GM12878 (cell line): ENCODE results near the gene LRRC8D. TPM values are rescaled to one million over a fixed set of nuclear protein-coding genes. Genes with fewer than 3 reads are reported as not detected.

Experiments
- IKZF1 ChIP-seq: fragments of 450-650 bp; conservative IDR thresholded peaks from 2 replicates; pipeline ENCODE4 v1.6.1; 2017; ENCODE audit warnings: antibody characterized with exemption, mild to moderate bottlenecking
- POU2F2 ChIP-seq: IDR thresholded peaks from 3 replicates; pipeline ENCODE4 v1.6.1; 2011; ENCODE audit warnings: low read depth, mild to moderate bottlenecking, low read length, borderline replicate concordance
- ZBTB11 ChIP-seq: fragments of 450-650 bp; formaldehyde crosslinking; IDR thresholded peaks from 2 replicates; pipeline ENCODE4 v1.5.0; 2022; ENCODE audit warnings: mild to moderate bottlenecking, missing genetic modification characterization
- ZBTB40 ChIP-seq: fragments of 450-650 bp; IDR thresholded peaks from 2 replicates; pipeline ENCODE4 v1.6.1; 2016; ENCODE audit warnings: mild to moderate bottlenecking, moderate library complexity, borderline replicate concordance
- polyA plus RNA-seq, 11 experiments: library from polyadenylated mRNA; depleted of rRNA in 4 of 11; unstranded in 6 of 11; stranded (reverse) in 5 of 11; fragments of >200 nt; fragmentation: Nextera tagmentation in 4 of 11; fragmentation: Illumina TruSeq in 1 of 11; extraction: Ambion mirVana in 4 of 11; extraction: Trizol in 1 of 11; gene quantifications; 1 replicate in 1 of 11; 2 replicates in 10 of 11; pipeline versions ENCODE4 v1.2.1 to v1.2.3, GENCODE V29; 2011 to 2016; ENCODE audit warnings: inconsistent platforms in 2 of 11, missing spikeins in 2 of 11, low read depth in 1 of 11
- total RNA-seq, 4 experiments: library from RNA; depleted of rRNA in 3 of 4; stranded (reverse); fragments of >200 nt in 3 of 4; fragmentation: Illumina TruSeq in 1 of 4; extraction: Trizol in 1 of 4; gene quantifications; 2 replicates each; pipeline versions ENCODE4 v1.2.1 to v1.2.3, GENCODE V29; 2013 to 2021

LRRC8D gene
- total and polyA plus RNA-seq, 10 of the 15 experiments (the other 5 are each of a cell fraction or from before 2014, with no cell fraction given): 5.6 to 44.1 (median 26.8) TPM

GRCh38 chr1:89986020-89986419, 165.2 kb downstream of the LRRC8D start (continued):
- TF ChIP-seq ZBTB40 (no peak), POU2F2 (no peak), IKZF1 (no peak), ZBTB11 (CRISPR knock-in tag) (no peak)
- TF ChIP-seq, all 136 proteins: peak for 0

Other genes with a start within 250 kb of the LRRC8D start
- 11.7 and 12.9 TPM in 2 replicates for gene LRRC8C, start 187.9 kb upstream of the LRRC8D start, total RNA-seq (2014; rRNA removed)
- 10.0 and 10.5 TPM in 2 replicates for gene LRRC8C, start 187.9 kb upstream of the LRRC8D start, total RNA-seq (2014; rRNA removed; fragmentation: Illumina TruSeq; extraction: Trizol)
- gene LRRC8C, start 187.9 kb upstream of the LRRC8D start, total RNA-seq (2021): 10.6 and 11.4 TPM in 2 replicates
- 16.3 and 21.7 TPM in 2 replicates for gene LRRC8C, start 187.9 kb upstream of the LRRC8D start, polyA plus RNA-seq (2011; rRNA removed)
- 13.7 and 16.6 TPM in 2 replicates for gene LRRC8C, start 187.9 kb upstream of the LRRC8D start, polyA plus RNA-seq (2014; fragmentation: Illumina TruSeq; extraction: Trizol)
- 1 to 10 TPM; 2.3 to 3.1 TPM for gene LRRC8C, start 187.9 kb upstream of the LRRC8D start, polyA plus RNA-seq (2014; fragmentation: Nextera tagmentation; extraction: Ambion mirVana)
- 6.3 and 7.9 TPM in 2 replicates for gene LRRC8C, start 187.9 kb upstream of the LRRC8D start, polyA plus RNA-seq (2014; rRNA removed)
- gene LRRC8C, start 187.9 kb upstream of the LRRC8D start, polyA plus RNA-seq (2016; fragmentation: Nextera tagmentation; extraction: Ambion mirVana): 10 to 100 TPM; 10.9 to 11.3 TPM
- gene ZNF326, start 174.1 kb downstream of the LRRC8D start, total RNA-seq (2014; rRNA removed): 7.2 and 7.4 TPM in 2 replicates
- 14.4 and 16.8 TPM in 2 replicates for gene ZNF326, start 174.1 kb downstream of the LRRC8D start, total RNA-seq (2014; rRNA removed; fragmentation: Illumina TruSeq; extraction: Trizol)
- 20.4 and 21.7 TPM in 2 replicates for gene ZNF326, start 174.1 kb downstream of the LRRC8D start, total RNA-seq (2021)
- 23.8 and 33.0 TPM in 2 replicates for gene ZNF326, start 174.1 kb downstream of the LRRC8D start, polyA plus RNA-seq (2011; rRNA removed)
- 26.4 and 35.1 TPM in 2 replicates for gene ZNF326, start 174.1 kb downstream of the LRRC8D start, polyA plus RNA-seq (2014; fragmentation: Illumina TruSeq; extraction: Trizol)
- gene ZNF326, start 174.1 kb downstream of the LRRC8D start, polyA plus RNA-seq (2014; fragmentation: Nextera tagmentation; extraction: Ambion mirVana): 10 to 100 TPM in 1 of 2 experiments, 1 to 10 TPM in 1; 7.1 to 11.1 TPM
- 18.1 and 22.2 TPM in 2 replicates for gene ZNF326, start 174.1 kb downstream of the LRRC8D start, polyA plus RNA-seq (2014; rRNA removed)
- gene ZNF326, start 174.1 kb downstream of the LRRC8D start, polyA plus RNA-seq (2016; fragmentation: Nextera tagmentation; extraction: Ambion mirVana): 10 to 100 TPM; 26.0 to 29.4 TPM